Neural progenitor cell (in vitro differentiated cells): ENCODE measurements around the gene CFAP70.

ENCODE experiments used
- EZH2 ChIP-seq: fragments of 200-600 bp; sonication (generic); IDR thresholded peaks from 2 replicates; pipeline ENCODE4 v1.6.1; 2017; ENCODE audit warnings: antibody characterized with exemption, mild to moderate bottlenecking, moderate library complexity
- EZH2phosphoT487 ChIP-seq: fragments of 200-600 bp; sonication (generic); IDR thresholded peaks from 2 replicates; pipeline ENCODE4 v1.6.1; 2017; ENCODE audit warnings: antibody characterized with exemption
- TF ChIP-seq, protein P1 (sequence below): fragments of 200-600 bp; sonication (generic); IDR thresholded peaks from 2 replicates; pipeline ENCODE4 v1.5.1; 2017; ENCODE audit warnings: antibody characterized with exemption, mild to moderate bottlenecking

DNA sequence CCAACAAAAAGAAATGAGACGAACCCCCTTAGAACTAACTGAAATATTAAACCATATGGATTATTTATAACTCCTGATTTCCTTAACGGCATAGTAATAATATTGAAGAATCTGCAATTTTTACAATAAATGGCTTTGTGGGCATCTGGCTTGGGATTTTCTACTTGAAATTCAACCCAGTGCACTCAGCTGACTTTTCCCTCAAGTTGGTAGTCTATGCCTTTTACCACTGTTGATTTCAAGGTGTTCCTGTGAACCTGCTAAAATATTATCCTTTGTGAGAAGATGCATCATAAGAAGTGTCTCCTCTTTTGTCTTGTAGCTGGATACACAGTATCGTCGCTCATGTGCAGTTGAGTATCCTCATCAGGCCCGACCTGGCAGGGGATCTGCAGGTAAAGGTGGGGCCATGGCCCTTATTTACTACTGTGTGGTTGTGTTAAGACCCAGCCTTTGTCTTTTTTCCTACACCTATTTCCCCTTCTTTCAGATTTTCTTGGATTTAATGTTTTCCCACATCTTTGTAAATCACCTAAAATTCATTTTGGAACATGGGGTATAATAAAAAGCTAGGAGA, 119.6 kb downstream of the CFAP70 start:
- TF ChIP-seq, protein P1, sequence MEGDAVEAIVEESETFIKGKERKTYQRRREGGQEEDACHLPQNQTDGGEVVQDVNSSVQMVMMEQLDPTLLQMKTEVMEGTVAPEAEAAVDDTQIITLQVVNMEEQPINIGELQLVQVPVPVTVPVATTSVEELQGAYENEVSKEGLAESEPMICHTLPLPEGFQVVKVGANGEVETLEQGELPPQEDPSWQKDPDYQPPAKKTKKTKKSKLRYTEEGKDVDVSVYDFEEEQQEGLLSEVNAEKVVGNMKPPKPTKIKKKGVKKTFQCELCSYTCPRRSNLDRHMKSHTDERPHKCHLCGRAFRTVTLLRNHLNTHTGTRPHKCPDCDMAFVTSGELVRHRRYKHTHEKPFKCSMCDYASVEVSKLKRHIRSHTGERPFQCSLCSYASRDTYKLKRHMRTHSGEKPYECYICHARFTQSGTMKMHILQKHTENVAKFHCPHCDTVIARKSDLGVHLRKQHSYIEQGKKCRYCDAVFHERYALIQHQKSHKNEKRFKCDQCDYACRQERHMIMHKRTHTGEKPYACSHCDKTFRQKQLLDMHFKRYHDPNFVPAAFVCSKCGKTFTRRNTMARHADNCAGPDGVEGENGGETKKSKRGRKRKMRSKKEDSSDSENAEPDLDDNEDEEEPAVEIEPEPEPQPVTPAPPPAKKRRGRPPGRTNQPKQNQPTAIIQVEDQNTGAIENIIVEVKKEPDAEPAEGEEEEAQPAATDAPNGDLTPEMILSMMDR: no peak
- TF ChIP-seq EZH2 (no peak), EZH2phosphoT487 (no peak)
